ENCODE data around the gene ZBED4.
A peak's percentile ranks its signal among the peaks of the same experiment; 100 is the strongest.

The ZBED4 gene

GRCh38 chr22:49930596-49931412 is 77.2 kb downstream of the ZBED4 start:
- Histone ChIP-seq H4K20me1 (ENCODE audit: low read depth, low read length) (no peaks in the 10 kb centered on the region), H3K9me3 (ENCODE audit: insufficient read depth, low read length) (no peaks in the 10 kb centered on the region), H3F3A (ENCODE audit: insufficient read depth) (peaks cover 19% of the 10 kb centered on the region), H3K27ac (ENCODE audit: low read depth, low read length) (no peak overlapping the region), H3K27me3 (ENCODE audit: low read length) (no peaks in the 10 kb centered on the region), H3K9ac (ENCODE audit: low read length) (no peak overlapping the region), H2AFZ (ENCODE audit: low read depth, low read length, severe bottlenecking) (no peak overlapping the region), H3K4me2 (ENCODE audit: low read depth, low read length, poor library complexity, severe bottlenecking) (no peak overlapping the region), H3K36me3 (ENCODE audit: low read length) (no peaks in the 10 kb centered on the region), H3K4me3 (ENCODE audit: insufficient read depth, low read length, poor library complexity, severe bottlenecking) (no peak overlapping the region), H3K79me2 (ENCODE audit: insufficient read depth, low read length) (no peaks in the 10 kb centered on the region), H3K9me2 (replicated peaks; ENCODE audit: insufficient read depth, low read length) (no peaks in the 10 kb centered on the region)
- TF ChIP-seq EZH2phosphoT487 (conservative IDR thresholded peaks at IDR 0.05; ENCODE audit: low read length), result no peak
- TF ChIP-seq, protein P1, sequence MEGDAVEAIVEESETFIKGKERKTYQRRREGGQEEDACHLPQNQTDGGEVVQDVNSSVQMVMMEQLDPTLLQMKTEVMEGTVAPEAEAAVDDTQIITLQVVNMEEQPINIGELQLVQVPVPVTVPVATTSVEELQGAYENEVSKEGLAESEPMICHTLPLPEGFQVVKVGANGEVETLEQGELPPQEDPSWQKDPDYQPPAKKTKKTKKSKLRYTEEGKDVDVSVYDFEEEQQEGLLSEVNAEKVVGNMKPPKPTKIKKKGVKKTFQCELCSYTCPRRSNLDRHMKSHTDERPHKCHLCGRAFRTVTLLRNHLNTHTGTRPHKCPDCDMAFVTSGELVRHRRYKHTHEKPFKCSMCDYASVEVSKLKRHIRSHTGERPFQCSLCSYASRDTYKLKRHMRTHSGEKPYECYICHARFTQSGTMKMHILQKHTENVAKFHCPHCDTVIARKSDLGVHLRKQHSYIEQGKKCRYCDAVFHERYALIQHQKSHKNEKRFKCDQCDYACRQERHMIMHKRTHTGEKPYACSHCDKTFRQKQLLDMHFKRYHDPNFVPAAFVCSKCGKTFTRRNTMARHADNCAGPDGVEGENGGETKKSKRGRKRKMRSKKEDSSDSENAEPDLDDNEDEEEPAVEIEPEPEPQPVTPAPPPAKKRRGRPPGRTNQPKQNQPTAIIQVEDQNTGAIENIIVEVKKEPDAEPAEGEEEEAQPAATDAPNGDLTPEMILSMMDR (IDR thresholded peaks at IDR 0.05; ENCODE audit: insufficient read depth, low read length, poor library complexity, severe bottlenecking), result peak; percentile 55

DNA sequence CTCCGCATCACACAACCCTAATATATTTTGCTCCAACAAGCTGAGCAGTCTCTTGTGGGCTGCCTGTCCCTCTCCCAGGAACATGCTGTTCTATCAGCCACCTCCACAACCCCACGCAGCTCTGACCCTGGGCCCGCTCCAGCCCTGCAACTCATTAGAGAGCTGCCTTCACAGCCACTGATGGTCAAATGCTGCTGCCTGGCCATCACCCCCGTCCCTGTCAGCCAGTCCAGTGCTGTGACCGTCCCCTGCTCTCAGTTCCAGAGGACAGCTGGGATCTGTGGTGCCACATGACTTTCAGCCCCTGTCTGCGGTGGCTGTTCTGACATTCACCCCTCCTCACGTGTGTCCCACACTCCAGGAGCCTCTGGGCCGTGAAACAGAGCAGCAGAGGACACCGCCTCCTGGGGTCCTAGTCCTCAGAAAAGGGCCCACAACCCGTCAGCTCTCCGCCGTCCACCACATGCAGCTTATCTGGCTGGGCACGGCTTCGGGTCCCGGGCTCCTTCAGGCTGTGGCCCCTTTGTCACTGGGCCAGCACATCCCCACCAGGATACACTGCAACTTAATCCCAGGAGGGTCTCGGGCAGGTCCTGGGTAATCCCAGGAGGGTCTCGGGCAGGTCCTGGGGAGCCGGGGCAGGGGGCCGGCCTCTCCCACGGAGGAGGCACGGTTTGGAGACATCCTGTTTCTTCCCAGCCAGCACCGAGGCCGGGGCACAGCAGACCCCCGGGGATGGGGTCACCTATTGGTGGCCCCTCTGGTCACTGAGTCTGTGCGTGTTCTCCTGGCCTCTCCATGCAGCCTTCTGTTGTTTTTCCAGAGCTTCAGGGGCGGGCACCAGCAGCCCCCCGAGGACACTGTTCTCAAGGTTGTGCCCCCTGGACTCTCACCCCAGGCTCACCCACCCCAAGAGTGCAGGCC is 79.9 kb downstream of the ZBED4 start:
- Histone ChIP-seq H3K27me3 (ENCODE audit: low read length) (no peaks in the 10 kb centered on the region), H3K27ac (ENCODE audit: low read depth, low read length) (no peak overlapping the region), H3K9ac (ENCODE audit: low read length) (no peak overlapping the region), H2AFZ (ENCODE audit: low read depth, low read length, severe bottlenecking) (no peak overlapping the region), H3K9me3 (ENCODE audit: insufficient read depth, low read length) (no peaks in the 10 kb centered on the region), H3F3A (ENCODE audit: insufficient read depth) (0 out of 2 replicates have a peak, but pooled peaks cover 5% of the 10 kb centered on the region), H3K4me2 (ENCODE audit: low read depth, low read length, poor library complexity, severe bottlenecking) (no peak overlapping the region), H3K4me3 (ENCODE audit: insufficient read depth, low read length, poor library complexity, severe bottlenecking) (no peak overlapping the region), H4K20me1 (ENCODE audit: low read depth, low read length) (no peaks in the 10 kb centered on the region), H3K79me2 (ENCODE audit: insufficient read depth, low read length) (no peaks in the 10 kb centered on the region), H3K36me3 (ENCODE audit: low read length) (no peaks in the 10 kb centered on the region), H3K9me2 (replicated peaks; ENCODE audit: insufficient read depth, low read length) (no peaks in the 10 kb centered on the region)
- TF ChIP-seq, protein P1 (IDR thresholded peaks at IDR 0.05; ENCODE audit: insufficient read depth, low read length, poor library complexity, severe bottlenecking), result no peak
- no peak for TF ChIP-seq EZH2phosphoT487 (conservative IDR thresholded peaks at IDR 0.05; ENCODE audit: low read length)

GRCh38 chr22:49934160-49934890 is 80.7 kb downstream of the ZBED4 start:
- TF ChIP-seq EZH2phosphoT487 (conservative IDR thresholded peaks at IDR 0.05; ENCODE audit: low read length), result no peak
- TF ChIP-seq, protein P1 (IDR thresholded peaks at IDR 0.05; ENCODE audit: insufficient read depth, low read length, poor library complexity, severe bottlenecking), result no peak
- H3K9me3 ChIP-seq (ENCODE audit: insufficient read depth, low read length), result no peaks in the 10 kb centered on the region
- no peak overlapping the region for H2AFZ ChIP-seq (ENCODE audit: low read depth, low read length, severe bottlenecking)
- H4K20me1 ChIP-seq (ENCODE audit: low read depth, low read length), result no peaks in the 10 kb centered on the region
- no peaks in the 10 kb centered on the region for H3K36me3 ChIP-seq (ENCODE audit: low read length)
- 0 out of 2 replicates have a peak, but pooled peaks cover 5% of the 10 kb centered on the region for H3F3A ChIP-seq (ENCODE audit: insufficient read depth)
- H3K79me2 ChIP-seq (ENCODE audit: insufficient read depth, low read length), result no peaks in the 10 kb centered on the region
- H3K4me3 ChIP-seq (ENCODE audit: insufficient read depth, low read length, poor library complexity, severe bottlenecking), result no peak overlapping the region
- H3K27me3 ChIP-seq (ENCODE audit: low read length), result no peaks in the 10 kb centered on the region
- H3K9me2 ChIP-seq (replicated peaks; ENCODE audit: insufficient read depth, low read length), result no peaks in the 10 kb centered on the region
- H3K4me2 ChIP-seq (ENCODE audit: low read depth, low read length, poor library complexity, severe bottlenecking), result no peak overlapping the region
- H3K27ac ChIP-seq (ENCODE audit: low read depth, low read length), result no peak overlapping the region
- no peak overlapping the region for H3K9ac ChIP-seq (ENCODE audit: low read length)
